HL-60 (cell line): ENCODE data around the gene PCDHB3.

Source experiments
- DNase-seq, 2 experiments: peaks; one replicate each; pipeline ENCODE4 v3.0.0-alpha.2; 2010 to 2020; ENCODE audit warnings: low read depth in 1 of 2, low spot score in 1 of 2
- H3K27ac ChIP-seq: fragments of 250-450 bp; sonication (Bioruptor Pico); replicated peaks from 2 replicates; pipeline ENCODE4 v1.5.1; 2020; ENCODE audit warnings: mild to moderate bottlenecking, moderate library complexity
- H3K27me3 ChIP-seq: fragments of 250-450 bp; sonication (Bioruptor Pico); 2 replicates; pipeline ENCODE4 v1.5.1; 2021; ENCODE audit warnings: mild to moderate bottlenecking, moderate library complexity; ENCODE audit not compliant: insufficient read depth, poor library complexity, severe bottlenecking
- H3K4me3 ChIP-seq: replicated peaks from 2 replicates; pipeline ENCODE4 v1.5.1; 2011; ENCODE audit warnings: mild to moderate bottlenecking, control low read depth, low read length; ENCODE audit not compliant: insufficient read depth
- CTCF ChIP-seq: IDR thresholded peaks from one replicate; pipeline ENCODE4 v1.5.1; 2011; ENCODE audit warnings: low read length, control low read depth, inconsistent platforms; ENCODE audit not compliant: insufficient read depth
- GABPA ChIP-seq: IDR thresholded peaks from 2 replicates; pipeline ENCODE4 v1.6.1; 2012; ENCODE audit warnings: low read depth
- POLR2AphosphoS5 ChIP-seq: IDR thresholded peaks from 2 replicates; pipeline ENCODE4 v1.6.1; 2012; ENCODE audit warnings: low read depth
- SPI1 ChIP-seq: IDR thresholded peaks from 2 replicates; pipeline ENCODE4 v1.6.1; 2012; ENCODE audit warnings: low read depth, mild to moderate bottlenecking, borderline replicate concordance
- long read RNA-seq: library from polyadenylated mRNA; unstranded; transcript quantifications from one replicate; pipeline ENCODE4 v2.0.0, GENCODE V29; 2020
- TF ChIP-seq, protein P1 (sequence below): IDR thresholded peaks from 2 replicates; pipeline ENCODE4 v1.6.1; 2012; ENCODE audit warnings: low read depth; ENCODE audit not compliant: insufficient replicate concordance

PCDHB3 gene
- long read RNA-seq: 0 reads

- peak; percentile 6 for TF ChIP-seq CTCF
- no peak for TF ChIP-seq POLR2AphosphoS5
- peak; percentile 13 to 21 for DNase-seq
- no peaks in the 10 kb centered on the region for H3K27me3 ChIP-seq
- H3K4me3 ChIP-seq: no peak within 1 kb of the TSS
- H3K27ac ChIP-seq: no peak within 1 kb of the TSS
These were observed at the start of gene PCDHB3 for GRCh38 chr5:141100243-141100805. PCDHB3 (plus strand) TSS chr5:141100473; CDS start chr5:141100650, 177 bp downstream.

DNA sequence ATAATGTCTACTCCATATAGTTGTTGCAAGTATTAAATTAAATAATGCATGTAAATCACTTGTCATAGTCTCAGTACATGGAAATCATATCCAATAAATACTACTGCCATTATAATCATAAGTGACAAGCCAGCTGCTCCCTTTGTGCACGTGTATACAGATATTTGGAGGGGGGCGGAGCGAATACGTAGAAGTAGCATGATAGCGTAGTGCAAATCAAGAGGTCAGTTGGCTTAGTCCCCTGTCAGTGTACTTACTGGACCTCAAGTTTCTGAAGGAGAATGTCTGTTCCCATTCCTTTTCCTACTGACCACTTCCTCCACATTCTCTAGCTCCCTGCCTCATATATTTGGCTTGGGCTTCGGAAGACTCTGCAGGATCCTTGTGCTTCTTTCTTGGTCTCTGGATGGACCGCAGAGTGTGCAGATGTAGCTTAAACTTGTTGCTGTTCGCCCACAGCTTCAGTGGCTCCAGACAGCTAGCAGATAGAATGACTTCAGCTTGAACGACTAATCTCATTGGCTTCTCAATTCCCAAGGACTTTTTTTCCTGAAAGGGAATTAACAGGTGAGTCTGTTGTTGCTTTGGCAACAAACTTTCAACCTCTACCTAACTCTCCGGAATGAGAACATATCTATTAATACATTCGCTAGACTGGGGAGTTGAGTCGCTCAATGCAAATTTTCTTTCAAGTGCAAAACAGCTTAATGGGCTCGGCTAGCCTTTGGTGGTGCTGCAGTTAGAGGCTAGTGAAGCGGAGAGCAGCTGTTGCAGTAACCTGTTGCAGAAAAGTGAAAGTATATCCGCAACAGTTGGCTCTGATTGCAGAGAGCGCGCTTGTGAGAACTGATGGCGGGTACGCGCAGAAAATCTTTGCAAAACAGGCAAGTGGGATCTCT, 49.4 kb upstream of the PCDHB3 start, which contains the start of gene PCDHB1:
PCDHB1 (plus strand) TSS at position 753 of the 899 bp plus-strand sequence; CDS start at position 850, 97 bp downstream.
- H3K27ac ChIP-seq: no peak within 1 kb of the TSS
- DNase-seq: no peak
- peaks cover 2% of the 10 kb centered on the region for H3K27me3 ChIP-seq
- TF ChIP-seq, protein P1, sequence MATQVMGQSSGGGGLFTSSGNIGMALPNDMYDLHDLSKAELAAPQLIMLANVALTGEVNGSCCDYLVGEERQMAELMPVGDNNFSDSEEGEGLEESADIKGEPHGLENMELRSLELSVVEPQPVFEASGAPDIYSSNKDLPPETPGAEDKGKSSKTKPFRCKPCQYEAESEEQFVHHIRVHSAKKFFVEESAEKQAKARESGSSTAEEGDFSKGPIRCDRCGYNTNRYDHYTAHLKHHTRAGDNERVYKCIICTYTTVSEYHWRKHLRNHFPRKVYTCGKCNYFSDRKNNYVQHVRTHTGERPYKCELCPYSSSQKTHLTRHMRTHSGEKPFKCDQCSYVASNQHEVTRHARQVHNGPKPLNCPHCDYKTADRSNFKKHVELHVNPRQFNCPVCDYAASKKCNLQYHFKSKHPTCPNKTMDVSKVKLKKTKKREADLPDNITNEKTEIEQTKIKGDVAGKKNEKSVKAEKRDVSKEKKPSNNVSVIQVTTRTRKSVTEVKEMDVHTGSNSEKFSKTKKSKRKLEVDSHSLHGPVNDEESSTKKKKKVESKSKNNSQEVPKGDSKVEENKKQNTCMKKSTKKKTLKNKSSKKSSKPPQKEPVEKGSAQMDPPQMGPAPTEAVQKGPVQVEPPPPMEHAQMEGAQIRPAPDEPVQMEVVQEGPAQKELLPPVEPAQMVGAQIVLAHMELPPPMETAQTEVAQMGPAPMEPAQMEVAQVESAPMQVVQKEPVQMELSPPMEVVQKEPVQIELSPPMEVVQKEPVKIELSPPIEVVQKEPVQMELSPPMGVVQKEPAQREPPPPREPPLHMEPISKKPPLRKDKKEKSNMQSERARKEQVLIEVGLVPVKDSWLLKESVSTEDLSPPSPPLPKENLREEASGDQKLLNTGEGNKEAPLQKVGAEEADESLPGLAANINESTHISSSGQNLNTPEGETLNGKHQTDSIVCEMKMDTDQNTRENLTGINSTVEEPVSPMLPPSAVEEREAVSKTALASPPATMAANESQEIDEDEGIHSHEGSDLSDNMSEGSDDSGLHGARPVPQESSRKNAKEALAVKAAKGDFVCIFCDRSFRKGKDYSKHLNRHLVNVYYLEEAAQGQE: no peak
- no peak for TF ChIP-seq POLR2AphosphoS5
- TF ChIP-seq SPI1: no peak
- no peak for TF ChIP-seq CTCF
- no peak for TF ChIP-seq GABPA
- no peak within 1 kb of the TSS for H3K4me3 ChIP-seq

GRCh38 chr5:141051521-141051866, 48.8 kb upstream of the PCDHB3 start:
- no peak overlapping the region for H3K27ac ChIP-seq
- no peak for DNase-seq
- H3K4me3 ChIP-seq: no peak overlapping the region
- TF ChIP-seq GABPA (no peak), POLR2AphosphoS5 (no peak)
- peaks cover 2% of the 10 kb centered on the region for H3K27me3 ChIP-seq

GRCh38 chr5:141077826-141078225, 22.4 kb upstream of the PCDHB3 start:
- no peak for DNase-seq
- peaks cover 2% of the 10 kb centered on the region for H3K27me3 ChIP-seq
- no peak overlapping the region for H3K4me3 ChIP-seq
- H3K27ac ChIP-seq: no peak overlapping the region
- TF ChIP-seq CTCF (no peak), GABPA (no peak), SPI1 (no peak), POLR2AphosphoS5 (no peak)
- TF ChIP-seq, protein P1: no peak
